Skeletal muscle satellite cell (primary cell): ENCODE measurements around the gene NHSL2.

Experiments
- H3K27me3 ChIP-seq: 2 replicates; pipeline ENCODE4 v1.7.0; 2013; ENCODE audit warnings: low read length; ENCODE audit not compliant: control insufficient read depth, insufficient read depth
- H3K36me3 ChIP-seq: 2 replicates; pipeline ENCODE4 v1.7.0; 2013; ENCODE audit warnings: mild to moderate bottlenecking, control low read depth, low read length; ENCODE audit not compliant: insufficient read depth
- H3K4me1 ChIP-seq: 2 replicates; pipeline ENCODE4 v1.7.0; 2013; ENCODE audit warnings: low read length; ENCODE audit not compliant: control insufficient read depth, insufficient read depth
- H3K4me2 ChIP-seq: 2 replicates; pipeline ENCODE4 v1.7.0; 2013; ENCODE audit warnings: mild to moderate bottlenecking, low read length
- H3K4me3 ChIP-seq: 2 replicates; pipeline ENCODE4 v1.7.0; 2013; ENCODE audit warnings: low read length
- H3K9ac ChIP-seq: 2 replicates; pipeline ENCODE4 v1.7.0; 2013; ENCODE audit warnings: mild to moderate bottlenecking, low read depth, low read length, moderate library complexity
- H3K9me3 ChIP-seq: replicated peaks from 2 replicates; pipeline ENCODE4 v1.7.0; 2013; ENCODE audit warnings: mild to moderate bottlenecking, control low read depth, low read length

The NHSL2 gene

GRCh38 chrX:71908387-71908786, 2.3 kb upstream of the NHSL2 start:
- no peak overlapping the region for H3K4me3 ChIP-seq
- no peaks in the 10 kb centered on the region for H3K9me3 ChIP-seq
- H3K4me1 ChIP-seq, result no peaks in the 10 kb centered on the region
- no peak overlapping the region for H3K4me2 ChIP-seq
- peaks cover 67% of the 10 kb centered on the region for H3K27me3 ChIP-seq
- H3K9ac ChIP-seq, result no peak overlapping the region
- no peaks in the 10 kb centered on the region for H3K36me3 ChIP-seq

- H3K4me2 ChIP-seq, result peak overlapping the region; percentile 58
- H3K9ac ChIP-seq, result no peak overlapping the region
- H3K9me3 ChIP-seq, result no peaks in the 10 kb centered on the region
- H3K4me3 ChIP-seq, result no peak overlapping the region
- no peaks in the 10 kb centered on the region for H3K4me1 ChIP-seq
- H3K27me3 ChIP-seq, result peaks cover 83% of the 10 kb centered on the region
- no peaks in the 10 kb centered on the region for H3K36me3 ChIP-seq
These were observed 689 bp upstream of the NHSL2 start for GRCh38 chrX:71909956-71910355.

GRCh38 chrX:71910986-71911730, 513 bp downstream of the NHSL2 start:
- Histone ChIP-seq H3K36me3 (no peaks in the 10 kb centered on the region), H3K4me2 (peak overlapping the region; percentile 58), H3K9me3 (no peaks in the 10 kb centered on the region), H3K27me3 (peaks cover 89% of the 10 kb centered on the region), H3K9ac (no peak overlapping the region), H3K4me1 (no peaks in the 10 kb centered on the region), H3K4me3 (peak overlapping the region; percentile 42)

GRCh38 chrX:71911731-71912050, 1.0 kb downstream of the NHSL2 start:
- no peaks in the 10 kb centered on the region for H3K4me1 ChIP-seq
- no peaks in the 10 kb centered on the region for H3K36me3 ChIP-seq
- H3K9ac ChIP-seq, result no peak overlapping the region
- no peaks in the 10 kb centered on the region for H3K9me3 ChIP-seq
- peak overlapping the region; percentile 15 for H3K4me2 ChIP-seq
- no peak overlapping the region for H3K4me3 ChIP-seq
- H3K27me3 ChIP-seq, result peaks cover 89% of the 10 kb centered on the region

- no peaks in the 10 kb centered on the region for H3K36me3 ChIP-seq
- no peak overlapping the region for H3K4me2 ChIP-seq
- no peaks in the 10 kb centered on the region for H3K9me3 ChIP-seq
- H3K9ac ChIP-seq, result no peak overlapping the region
- H3K4me3 ChIP-seq, result no peak overlapping the region
- peaks cover 85% of the 10 kb centered on the region for H3K27me3 ChIP-seq
- no peaks in the 10 kb centered on the region for H3K4me1 ChIP-seq
These were observed 1.5 kb downstream of the NHSL2 start for GRCh38 chrX:71912156-71912555.

- Histone ChIP-seq H3K9ac (no peak overlapping the region), H3K36me3 (no peaks in the 10 kb centered on the region), H3K27me3 (peaks cover 82% of the 10 kb centered on the region), H3K4me3 (no peak overlapping the region), H3K4me2 (no peak overlapping the region), H3K9me3 (no peaks in the 10 kb centered on the region), H3K4me1 (no peaks in the 10 kb centered on the region)
These were observed 2.7 kb downstream of the NHSL2 start for GRCh38 chrX:71913156-71913950.

GRCh38 chrX:71917621-71918343, 7.1 kb downstream of the NHSL2 start:
- Histone ChIP-seq H3K27me3 (peaks cover 62% of the 10 kb centered on the region), H3K4me1 (no peaks in the 10 kb centered on the region), H3K9ac (no peak overlapping the region), H3K4me2 (no peak overlapping the region), H3K9me3 (no peaks in the 10 kb centered on the region), H3K36me3 (no peaks in the 10 kb centered on the region), H3K4me3 (no peak overlapping the region)

- H3K4me3 ChIP-seq, result no peak overlapping the region
- no peaks in the 10 kb centered on the region for H3K4me1 ChIP-seq
- H3K9me3 ChIP-seq, result no peaks in the 10 kb centered on the region
- no peak overlapping the region for H3K9ac ChIP-seq
- H3K27me3 ChIP-seq, result peaks cover 55% of the 10 kb centered on the region
- no peak overlapping the region for H3K4me2 ChIP-seq
- no peaks in the 10 kb centered on the region for H3K36me3 ChIP-seq
These were observed 8.8 kb downstream of the NHSL2 start for GRCh38 chrX:71919431-71919830.

GRCh38 chrX:71919886-71920285, 9.2 kb downstream of the NHSL2 start:
- no peaks in the 10 kb centered on the region for H3K36me3 ChIP-seq
- H3K9ac ChIP-seq, result no peak overlapping the region
- H3K4me3 ChIP-seq, result no peak overlapping the region
- H3K27me3 ChIP-seq, result peaks cover 50% of the 10 kb centered on the region
- no peak overlapping the region for H3K4me2 ChIP-seq
- H3K4me1 ChIP-seq, result peaks cover under 1% of the 10 kb centered on the region
- H3K9me3 ChIP-seq, result no peaks in the 10 kb centered on the region

- Histone ChIP-seq H3K4me1 (peaks cover 4% of the 10 kb centered on the region), H3K9me3 (no peaks in the 10 kb centered on the region), H3K4me3 (no peak overlapping the region), H3K4me2 (no peak overlapping the region), H3K36me3 (no peaks in the 10 kb centered on the region), H3K9ac (no peak overlapping the region), H3K27me3 (peaks cover 26% of the 10 kb centered on the region)
These were observed 12.0 kb downstream of the NHSL2 start for GRCh38 chrX:71922686-71923085.

- Histone ChIP-seq H3K9ac (no peak overlapping the region), H3K36me3 (no peaks in the 10 kb centered on the region), H3K4me3 (no peak overlapping the region), H3K4me1 (peaks cover 4% of the 10 kb centered on the region), H3K4me2 (no peak overlapping the region), H3K27me3 (peaks cover 23% of the 10 kb centered on the region), H3K9me3 (no peaks in the 10 kb centered on the region)
These were observed 12.9 kb downstream of the NHSL2 start for GRCh38 chrX:71923516-71923915.
